Central memory CD4-positive, alpha-beta T cell (primary cell): ENCODE results near the gene A1CF.
"Not testable (repeated sequence)": the region's sequence is repeated elsewhere in the genome, so short reads cannot be mapped to it uniquely, and the experiment has no call there.

Experiments used
- DNase-seq: peaks from one replicate; pipeline ENCODE4 v3.0.0; 2022
- total RNA-seq, 3 experiments: gene quantifications; one replicate each; lab custom pipeline; 2026; lab: John Stamatoyannopoulos, UW

The A1CF gene, protein sequence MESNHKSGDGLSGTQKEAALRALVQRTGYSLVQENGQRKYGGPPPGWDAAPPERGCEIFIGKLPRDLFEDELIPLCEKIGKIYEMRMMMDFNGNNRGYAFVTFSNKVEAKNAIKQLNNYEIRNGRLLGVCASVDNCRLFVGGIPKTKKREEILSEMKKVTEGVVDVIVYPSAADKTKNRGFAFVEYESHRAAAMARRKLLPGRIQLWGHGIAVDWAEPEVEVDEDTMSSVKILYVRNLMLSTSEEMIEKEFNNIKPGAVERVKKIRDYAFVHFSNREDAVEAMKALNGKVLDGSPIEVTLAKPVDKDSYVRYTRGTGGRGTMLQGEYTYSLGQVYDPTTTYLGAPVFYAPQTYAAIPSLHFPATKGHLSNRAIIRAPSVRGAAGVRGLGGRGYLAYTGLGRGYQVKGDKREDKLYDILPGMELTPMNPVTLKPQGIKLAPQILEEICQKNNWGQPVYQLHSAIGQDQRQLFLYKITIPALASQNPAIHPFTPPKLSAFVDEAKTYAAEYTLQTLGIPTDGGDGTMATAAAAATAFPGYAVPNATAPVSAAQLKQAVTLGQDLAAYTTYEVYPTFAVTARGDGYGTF
- total RNA-seq: 0 reads per million in 3 experiments

DNA sequence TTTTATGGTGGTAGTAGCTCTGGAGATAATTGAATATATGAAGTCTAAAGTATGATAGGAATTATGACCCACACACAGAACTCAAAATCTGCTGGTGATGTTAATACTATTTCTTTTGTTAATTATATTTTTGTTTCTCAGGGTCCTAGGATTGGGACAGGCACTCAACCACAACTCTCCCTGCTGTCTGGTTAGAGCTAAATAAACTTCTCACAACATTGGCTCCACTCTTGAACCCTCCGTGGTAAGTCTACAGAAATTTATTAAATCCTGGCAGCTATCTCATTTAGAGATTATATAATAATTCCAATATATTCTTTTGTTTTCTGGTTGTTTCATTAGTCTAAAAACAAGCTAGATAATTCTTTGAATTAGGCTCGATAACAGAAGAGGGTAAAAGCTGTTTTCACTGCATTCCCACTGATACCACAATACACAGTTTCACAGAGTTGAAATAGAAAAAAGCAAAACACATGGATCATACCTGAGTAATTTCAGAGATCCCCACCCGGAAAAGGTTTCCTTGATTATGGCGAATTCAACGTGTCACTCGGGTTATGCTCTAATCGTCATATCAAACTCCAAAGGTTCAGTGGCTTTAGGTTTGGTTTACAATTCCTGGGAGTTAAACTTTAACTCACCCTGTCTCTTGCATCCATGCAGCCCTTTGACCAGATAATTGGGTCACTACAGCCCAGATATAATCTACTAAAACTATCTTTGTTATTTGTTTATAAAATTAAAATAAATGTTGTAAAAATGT is at the start of gene A1CF:
TSS of gene A1CF (minus strand) at position 531 of the 763 bp plus-strand sequence. CDS start 25,687 bp downstream, outside the sequence.
- no peak for DNase-seq

DNA sequence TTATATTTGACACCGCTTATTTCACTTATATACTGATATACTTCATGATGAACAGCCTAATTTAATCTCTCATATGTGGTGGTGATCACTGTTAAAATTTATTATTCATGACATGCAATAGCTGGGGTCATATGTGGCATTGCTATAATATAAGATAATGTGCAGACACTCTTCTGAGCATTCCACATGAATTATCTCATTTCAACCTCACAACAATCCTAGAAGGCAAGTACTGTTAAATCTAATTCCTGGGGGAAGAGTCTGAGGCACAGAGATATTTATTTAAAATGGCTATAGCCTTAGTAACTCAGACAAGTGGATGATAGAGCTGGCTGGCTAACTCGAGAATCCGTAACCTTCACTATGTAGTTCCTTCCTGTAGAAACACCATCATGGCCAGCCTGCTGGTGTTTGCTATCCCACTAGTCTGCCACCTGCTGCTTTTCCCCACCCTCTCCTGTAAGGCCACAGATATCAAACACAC is 46.6 kb upstream of the A1CF start:
- no peak for DNase-seq

DNA sequence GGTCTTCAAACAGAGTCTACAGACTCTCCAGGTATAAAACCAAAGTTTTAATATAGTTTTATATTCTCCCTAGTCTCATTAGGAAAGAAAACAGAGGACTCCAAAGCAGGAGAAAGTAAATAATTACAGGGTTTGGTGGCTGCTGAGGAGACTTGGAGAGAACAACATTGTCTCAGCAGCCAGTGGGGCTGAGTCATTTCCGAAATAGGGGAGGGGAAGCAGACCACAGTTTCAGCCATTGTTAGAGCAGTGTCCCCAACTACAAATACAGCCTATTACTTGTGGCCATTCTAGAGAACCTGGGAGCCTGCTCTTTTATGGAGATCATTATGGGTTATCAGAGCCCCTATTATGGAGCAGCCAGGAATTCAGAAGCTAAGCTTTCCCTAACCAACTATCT is 44.2 kb upstream of the A1CF start:
- no peak for DNase-seq

DNA sequence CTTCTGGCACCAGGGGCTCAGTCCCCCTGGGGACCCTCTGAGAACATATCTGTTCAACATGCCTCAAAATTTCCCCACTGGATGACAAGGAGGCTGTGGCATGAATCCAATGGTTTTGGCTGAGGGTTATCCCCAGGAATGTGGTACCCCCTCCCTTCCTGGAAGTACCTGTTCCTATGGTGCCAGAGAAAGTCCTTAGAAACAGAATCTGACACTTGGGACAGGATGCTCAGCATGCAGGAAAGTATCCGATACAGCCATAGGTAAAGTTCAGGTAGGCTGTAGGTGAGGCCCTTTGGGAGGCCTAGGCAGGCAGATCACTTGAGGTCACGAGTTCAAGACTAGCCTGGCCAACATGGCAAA is 42.7 kb upstream of the A1CF start:
- DNase-seq: no peak

DNA sequence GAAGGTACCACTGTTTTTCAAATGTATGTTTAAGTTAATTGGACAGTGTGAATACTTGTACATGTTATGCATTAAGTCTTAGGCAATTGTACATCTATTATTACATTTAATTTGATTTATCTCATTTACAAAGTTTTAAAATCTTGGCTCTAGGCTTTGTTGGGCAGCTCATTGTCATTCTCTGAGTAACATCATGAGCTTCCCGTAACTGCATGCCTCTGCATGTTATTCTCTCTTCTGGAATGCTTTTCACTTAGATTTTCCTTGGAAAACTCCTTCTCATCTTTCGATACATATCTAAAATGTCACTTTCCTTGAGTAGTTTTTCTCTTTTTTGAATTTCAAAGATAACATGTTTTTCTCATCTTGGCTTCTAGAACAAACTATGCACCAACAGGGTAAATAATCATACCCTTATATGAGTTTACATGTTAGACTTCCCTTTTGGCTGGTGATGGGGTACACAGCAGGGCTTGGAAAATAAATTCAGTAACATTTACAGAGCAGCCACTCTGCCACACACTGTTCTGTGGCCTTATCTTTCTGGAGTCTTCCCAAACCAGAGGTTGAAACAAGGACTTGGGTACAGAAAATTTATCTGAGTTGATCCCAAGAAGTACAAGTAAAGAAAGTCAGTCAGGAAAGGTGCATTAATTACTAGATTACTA is 42.2 kb upstream of the A1CF start:
- DNase-seq: no peak

DNA sequence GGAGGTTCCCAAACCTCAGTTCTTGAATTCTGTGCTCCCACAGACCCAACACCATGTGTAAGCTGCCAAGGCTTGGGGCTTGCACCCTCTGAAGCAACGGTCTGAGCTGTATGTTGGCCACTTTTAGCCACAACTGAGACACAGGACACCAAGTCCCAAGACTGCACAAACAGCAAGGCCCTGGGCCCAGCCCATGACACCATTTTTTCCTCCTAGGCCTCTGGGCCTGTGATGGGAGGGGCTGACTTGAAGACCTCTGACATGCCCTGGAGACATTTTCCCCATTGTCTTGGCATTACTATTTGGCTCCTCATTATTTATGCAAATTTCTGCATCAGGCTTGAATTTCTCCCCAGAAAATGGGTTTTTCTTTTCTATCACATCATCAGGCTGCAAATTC is 38.0 kb upstream of the A1CF start:
- DNase-seq: not testable (repeated sequence)

DNA sequence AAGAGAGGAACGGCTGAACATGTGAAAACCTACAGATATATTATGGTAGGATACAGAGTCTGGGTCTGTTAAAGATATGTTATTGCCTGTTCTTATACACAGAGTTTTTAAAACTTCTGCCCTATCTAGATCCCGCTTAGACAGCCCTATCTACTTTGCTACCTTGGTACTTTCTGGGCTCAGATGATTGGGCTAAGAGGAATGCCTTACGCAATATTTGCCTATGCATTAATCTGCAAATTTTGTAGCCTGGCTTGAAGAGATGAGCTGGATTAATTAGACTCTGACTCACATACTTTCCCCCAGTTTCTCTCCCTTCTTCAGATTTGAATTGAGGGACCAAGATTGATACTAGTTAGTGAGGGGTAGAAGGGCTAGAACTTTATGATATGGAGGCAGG is 33.6 kb upstream of the A1CF start:
- no peak for DNase-seq

DNA sequence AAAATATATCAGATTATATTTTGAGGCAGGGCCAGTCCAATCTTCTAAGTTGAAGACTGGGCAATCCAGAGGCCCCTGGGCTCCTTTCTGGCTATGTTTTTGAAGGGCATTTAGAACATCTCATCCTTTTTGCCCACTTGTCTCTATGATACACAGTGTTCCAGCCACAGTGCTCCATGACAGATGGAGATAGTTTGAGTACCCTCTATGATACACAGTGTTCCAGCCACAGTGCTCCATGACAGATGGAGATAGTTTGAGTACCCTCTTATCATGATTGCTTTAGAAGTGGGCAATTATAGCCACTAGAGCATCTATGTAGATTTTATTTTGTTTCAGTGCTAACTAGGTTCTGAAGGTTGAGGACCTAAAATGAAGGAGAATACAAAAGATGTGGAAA is 33.1 kb upstream of the A1CF start:
- no peak for DNase-seq

DNA sequence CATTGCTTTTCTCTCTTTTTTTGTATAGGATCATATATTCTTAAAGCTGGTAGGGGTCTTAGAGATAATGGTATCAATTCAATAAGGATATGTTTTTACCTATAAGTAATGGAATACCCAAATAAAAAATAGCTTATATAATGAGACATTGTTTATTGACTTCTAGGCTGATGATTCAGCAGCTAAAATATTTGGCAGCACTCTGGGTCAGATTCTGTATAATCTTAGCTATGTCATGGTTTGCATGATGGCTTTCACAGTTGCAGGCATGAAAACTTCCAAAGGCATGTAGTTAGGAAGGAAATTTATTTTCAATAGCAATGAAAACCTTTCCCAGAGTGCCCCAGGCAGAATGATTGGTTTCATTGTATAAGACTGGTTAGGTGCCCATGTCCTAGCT is 32.1 kb upstream of the A1CF start:
- DNase-seq: no peak

DNA sequence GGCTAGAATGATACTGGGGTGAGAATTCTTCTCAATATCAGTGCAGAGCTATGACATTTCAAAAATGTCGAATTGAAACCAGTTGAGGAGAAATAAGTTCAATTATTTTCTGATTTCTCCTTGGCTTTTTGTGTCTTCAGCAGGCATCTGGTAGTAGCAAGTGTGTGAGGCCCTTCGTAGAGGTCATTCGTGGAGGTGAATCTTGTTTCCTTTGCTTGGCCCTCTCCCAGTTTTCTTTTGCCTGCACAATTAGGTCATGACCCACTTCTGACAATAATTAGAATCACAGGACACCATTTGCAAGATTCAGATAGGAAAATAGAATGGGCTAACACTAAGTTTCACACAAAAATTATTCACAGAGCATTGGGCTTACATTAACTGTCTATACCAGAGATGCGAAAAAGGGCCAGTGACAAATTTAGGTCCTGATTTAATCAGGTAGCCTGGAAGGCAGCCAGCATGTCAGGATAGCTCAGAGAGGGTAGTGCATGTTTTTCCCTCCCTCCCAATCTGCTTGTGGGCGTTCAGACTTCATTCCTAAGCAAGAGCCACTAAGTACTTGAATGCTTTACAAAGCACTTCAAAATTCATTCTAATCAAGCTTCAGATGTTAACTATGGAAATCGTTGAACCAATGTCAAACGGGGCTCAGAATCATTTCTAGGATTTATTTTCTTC is 24.0 kb upstream of the A1CF start:
- no peak for DNase-seq

DNA sequence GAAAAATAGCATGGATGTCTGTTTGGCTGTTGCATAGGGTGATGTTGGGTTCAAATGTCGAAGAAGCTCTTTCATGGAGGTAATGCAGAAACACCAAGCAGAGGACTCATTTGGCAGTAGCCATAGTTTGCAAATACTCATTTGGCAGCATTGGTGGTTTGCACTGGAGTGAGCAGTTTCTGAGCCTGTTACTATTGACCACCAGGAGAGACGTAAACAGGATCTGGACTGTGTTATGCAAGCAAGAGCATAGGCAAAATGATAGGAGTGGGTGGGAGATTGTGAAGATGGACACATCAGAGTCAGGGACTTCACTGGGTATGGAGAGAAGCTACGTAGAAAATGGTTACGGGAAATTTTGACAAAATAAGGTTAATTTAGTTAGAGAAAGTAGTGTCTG is 22.9 kb upstream of the A1CF start:
- DNase-seq: no peak

DNA sequence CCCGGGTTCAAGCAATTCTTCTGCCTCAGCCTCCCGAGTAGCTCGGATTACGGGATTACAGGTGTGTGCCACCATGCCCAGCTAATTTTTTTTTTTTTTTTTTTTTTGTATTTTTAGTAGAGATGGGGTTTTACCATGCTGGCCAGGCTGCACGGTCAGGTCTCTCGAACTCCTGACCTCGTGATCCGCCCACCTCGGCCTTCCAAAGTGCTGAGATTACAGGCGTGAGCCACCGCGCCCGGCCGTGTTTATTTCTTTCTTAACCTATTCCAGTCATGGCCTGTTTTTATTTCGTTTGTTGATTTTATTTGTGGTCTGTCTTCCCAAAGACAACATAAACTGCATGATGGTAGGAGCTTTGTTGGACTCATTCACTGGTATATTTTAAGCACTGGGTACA is 20.4 kb upstream of the A1CF start:
- DNase-seq: not testable (repeated sequence)

DNA sequence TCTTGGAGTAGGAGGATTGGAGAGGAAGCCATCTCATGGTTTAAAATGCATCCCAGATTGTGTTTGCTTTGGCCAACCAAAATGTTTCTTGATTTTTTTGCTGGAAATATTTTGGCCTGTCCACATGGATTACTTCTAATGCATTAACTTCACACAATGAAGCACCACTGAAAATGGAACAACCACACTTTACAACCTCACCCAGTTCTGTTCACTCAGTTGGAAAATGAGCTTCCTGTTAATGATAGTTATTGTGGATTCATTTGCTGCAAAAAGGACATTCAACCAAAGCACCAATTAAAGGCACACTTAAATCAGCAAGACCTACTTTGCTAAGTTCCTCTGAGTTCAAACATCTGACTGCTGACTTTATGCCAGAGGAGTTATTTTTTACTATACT is 11.3 kb upstream of the A1CF start:
- no peak for DNase-seq

DNA sequence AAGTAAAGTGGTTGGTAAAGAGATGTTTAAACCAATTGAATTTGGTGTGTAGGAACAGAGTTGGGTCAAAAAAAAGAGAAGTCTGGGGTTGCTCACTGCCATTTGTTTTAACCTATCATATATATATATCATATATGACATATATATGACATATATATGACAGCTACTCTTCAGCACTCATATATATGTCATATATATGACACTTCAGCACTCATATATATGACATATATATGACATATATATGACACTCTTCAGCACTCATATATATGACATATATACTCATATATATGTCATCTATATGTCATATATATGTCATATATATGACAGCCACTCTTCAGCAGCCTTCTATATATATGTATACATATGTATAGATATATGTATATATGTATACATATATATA is 8.9 kb upstream of the A1CF start:
- DNase-seq: no peak

DNA sequence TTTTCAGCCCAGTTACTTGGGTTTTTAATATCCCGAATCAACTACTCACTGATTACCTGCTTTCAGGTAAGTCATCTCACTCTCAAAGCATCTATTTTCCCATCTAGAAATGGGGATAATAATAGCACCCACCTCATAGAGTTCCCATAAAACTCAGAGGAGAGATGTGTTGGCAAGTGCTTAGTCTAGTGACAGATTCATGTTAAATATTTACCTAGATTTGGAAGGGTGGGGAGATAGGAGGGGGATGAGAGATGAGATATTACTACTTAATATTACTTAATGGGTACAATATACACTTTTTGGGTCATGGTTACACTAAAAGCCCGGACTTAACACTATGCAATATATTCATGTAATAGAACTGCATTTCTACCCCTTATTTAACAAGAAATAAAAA is 7.0 kb upstream of the A1CF start:
- DNase-seq: no peak

DNA sequence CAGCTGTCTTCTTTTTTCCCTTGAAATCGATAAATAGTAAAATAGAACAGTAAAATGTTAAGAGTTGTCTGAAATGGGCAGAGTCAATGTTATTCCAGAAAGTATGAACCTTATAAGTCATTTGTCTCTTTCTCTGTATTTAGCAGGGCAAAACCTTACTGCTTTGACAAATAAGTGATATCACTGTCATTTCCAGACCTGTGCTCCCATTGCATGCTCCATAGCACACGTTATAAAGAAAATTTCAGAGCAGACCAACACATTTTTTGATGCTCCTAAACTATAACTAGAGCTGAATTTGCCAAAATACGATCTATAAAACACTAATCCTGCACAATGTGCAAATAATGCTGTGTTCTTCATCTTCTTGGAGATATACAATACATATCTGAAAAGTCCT is 1.1 kb downstream of the A1CF start:
- no peak for DNase-seq

DNA sequence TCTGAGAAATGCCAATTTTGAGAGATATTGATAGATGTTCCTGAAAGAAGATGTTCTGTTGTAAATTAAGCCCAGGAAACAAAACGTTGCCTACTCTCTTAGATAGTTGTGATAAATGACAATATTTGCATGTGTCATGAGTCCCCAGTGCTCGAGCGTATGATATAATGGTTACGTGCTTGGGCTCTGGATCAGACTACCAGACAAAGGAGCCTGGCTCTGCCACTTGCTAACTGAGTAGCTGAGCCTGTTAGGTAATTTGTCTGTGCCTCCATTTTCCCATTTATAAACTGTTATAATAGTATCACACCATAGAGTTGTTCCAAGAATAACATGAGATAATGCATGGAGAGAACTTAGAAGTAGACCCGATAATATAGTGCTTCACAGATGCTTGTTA is 1.8 kb downstream of the A1CF start:
- no peak for DNase-seq

DNA sequence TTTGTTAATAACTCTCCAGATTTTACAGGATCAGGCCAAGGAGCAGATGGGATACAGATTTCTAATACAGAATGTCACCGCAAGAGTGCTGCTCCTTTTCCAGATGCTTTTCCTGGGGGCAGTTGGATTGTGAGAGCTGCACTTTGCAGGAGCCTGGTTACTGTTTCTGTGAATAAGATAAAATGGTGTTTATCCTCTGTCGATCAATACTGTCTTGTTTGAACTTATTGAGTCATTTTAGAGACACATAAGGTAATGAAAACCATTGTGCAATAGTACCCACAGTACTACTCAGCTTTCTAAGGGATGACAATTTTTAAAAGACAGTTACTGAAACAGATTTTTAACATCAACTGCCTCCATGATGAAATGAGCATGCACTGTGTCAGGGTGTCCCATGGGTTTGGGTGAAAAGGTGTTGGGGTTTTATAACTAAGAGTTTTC is 2.9 kb downstream of the A1CF start:
- DNase-seq: no peak

DNA sequence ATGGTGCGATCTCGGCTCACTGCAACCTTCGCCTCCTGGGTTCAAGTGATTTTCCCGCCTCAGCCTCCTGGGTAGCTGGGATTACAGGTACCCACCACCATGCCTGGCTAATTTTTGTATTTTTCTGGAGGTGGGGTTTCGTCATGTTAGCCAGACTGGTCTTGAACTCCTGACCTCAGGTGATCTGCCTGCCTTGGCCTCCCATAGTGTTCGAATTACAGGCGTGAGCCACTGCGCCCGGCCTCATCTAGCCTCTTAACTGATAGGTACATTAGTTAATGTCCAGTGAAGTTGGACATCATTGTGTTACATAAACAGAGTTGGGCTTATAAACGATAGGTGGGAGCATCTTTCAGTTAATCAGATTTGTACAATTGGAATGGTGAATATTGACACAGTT is 4.4 kb downstream of the A1CF start:
- not testable (repeated sequence) for DNase-seq

DNA sequence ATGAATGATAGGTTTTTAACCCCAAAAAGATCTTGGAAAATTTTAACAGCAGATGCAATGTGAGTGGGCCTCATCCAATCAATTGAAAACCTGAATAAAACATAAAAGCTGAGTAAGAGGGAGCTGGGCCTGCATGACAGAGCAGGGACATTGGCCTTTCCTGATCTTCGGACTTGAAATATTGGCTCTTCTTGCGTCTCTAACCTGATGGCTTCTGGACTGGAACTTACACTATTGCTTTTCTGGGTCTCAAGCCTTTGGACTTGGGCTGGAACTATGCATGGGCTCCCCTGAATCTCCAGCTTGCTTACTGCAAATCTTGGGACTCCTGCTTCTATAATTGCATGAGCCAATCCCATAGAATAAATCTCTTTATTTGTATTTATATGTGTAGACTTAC is 9.0 kb downstream of the A1CF start:
- DNase-seq: no peak

DNA sequence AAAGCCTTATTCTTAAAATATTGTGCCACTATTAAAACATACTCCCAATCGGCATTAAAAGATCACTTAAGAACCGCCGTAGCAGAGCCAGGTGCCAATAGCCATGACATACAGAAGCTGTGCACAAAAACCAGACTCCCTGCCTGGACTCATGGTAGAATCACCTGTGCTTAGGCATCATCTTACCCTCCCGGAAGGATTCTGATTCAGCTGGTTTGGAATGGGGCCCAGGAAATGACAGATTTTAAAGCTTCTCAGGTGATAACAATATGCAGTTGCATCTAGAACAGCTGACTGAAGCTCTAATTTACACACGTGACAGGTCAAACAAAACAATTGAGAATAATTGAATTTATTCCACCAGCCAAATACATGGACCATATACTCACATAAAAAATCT is 10.7 kb downstream of the A1CF start:
- no peak for DNase-seq

DNA sequence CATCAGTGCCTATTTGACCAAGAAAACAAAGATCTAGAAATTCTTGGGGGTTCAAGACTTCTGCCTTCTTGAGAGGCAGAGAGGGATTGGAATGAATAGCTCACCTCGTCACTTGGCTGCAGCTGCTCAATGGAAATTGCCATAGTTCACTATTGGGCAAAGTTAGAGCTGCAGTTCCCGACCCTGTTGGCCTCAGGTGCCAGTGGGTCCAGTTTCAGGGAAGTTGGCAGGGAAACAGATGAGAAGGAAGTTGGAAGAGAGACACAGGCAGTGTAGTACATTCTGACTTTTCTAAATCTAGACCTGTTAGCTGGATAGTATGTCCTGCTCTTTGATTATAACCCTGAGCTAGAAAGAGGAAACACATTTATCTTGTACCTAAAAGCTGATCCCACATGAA is 19.1 kb downstream of the A1CF start:
- DNase-seq: no peak

DNA sequence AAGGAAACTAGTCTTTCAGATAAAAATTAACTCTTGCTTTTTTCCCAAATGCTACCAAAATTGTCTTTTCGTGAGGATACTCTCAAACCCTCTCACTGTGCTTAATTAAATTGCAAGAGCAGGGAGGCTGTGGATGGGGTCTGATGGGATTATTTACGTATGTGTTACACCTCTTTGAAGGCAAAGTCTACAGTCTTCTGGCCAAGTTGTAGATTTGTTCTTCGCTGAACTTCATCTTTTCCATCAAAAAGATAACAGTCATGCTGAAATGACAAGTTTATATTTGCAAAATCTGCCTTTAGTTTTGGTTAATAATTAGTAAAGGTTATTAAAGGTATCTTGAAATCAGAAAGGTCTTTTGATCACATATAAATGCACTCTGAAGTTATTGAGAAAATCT is 22.7 kb downstream of the A1CF start:
- no peak for DNase-seq
